ENCODE measurements around the gene CFAP77. TPM values are rescaled to one million over a fixed set of nuclear protein-coding genes. Genes with fewer than 3 reads are reported as not detected.

CFAP77 gene
- total RNA-seq, 1 experiment from 2014 or later = 0.11 TPM

GRCh38 chr9:132591751-132592314 is 181.8 kb downstream of the CFAP77 start:
- H3K9me3 ChIP-seq (ENCODE audit: low read length) = no peaks in the 10 kb centered on the region
- no peak for ATAC-seq
- no TSS peak for BruUV-seq (replicated peaks)
- no peak overlapping the region for H3K9ac ChIP-seq (ENCODE audit: low read length)
- H4K20me1 ChIP-seq (ENCODE audit: low read length) = no peaks in the 10 kb centered on the region
- POLR2A ChIA-PET (ENCODE audit: unreplicated experiment) = no interaction called here
- no peaks in the 10 kb centered on the region for H3K9me2 ChIP-seq (replicated peaks; ENCODE audit: low read length)
- no peak for DNase-seq
- intact Hi-C loops (cut with micrococcal nuclease) = no loop called here
- H3K4me1 ChIP-seq (ENCODE audit: insufficient read depth, low read length) = no peaks in the 10 kb centered on the region
- H2AFZ ChIP-seq (ENCODE audit: low read length) = no peak overlapping the region
- H3K4me3 ChIP-seq (ENCODE audit: low read length) = no peak overlapping the region
- H3K36me3 ChIP-seq (ENCODE audit: low read depth, low read length) = peaks cover 4% of the 10 kb centered on the region; the same call in 1 of the 2 replicates
- TF ChIP-seq, protein P1, sequence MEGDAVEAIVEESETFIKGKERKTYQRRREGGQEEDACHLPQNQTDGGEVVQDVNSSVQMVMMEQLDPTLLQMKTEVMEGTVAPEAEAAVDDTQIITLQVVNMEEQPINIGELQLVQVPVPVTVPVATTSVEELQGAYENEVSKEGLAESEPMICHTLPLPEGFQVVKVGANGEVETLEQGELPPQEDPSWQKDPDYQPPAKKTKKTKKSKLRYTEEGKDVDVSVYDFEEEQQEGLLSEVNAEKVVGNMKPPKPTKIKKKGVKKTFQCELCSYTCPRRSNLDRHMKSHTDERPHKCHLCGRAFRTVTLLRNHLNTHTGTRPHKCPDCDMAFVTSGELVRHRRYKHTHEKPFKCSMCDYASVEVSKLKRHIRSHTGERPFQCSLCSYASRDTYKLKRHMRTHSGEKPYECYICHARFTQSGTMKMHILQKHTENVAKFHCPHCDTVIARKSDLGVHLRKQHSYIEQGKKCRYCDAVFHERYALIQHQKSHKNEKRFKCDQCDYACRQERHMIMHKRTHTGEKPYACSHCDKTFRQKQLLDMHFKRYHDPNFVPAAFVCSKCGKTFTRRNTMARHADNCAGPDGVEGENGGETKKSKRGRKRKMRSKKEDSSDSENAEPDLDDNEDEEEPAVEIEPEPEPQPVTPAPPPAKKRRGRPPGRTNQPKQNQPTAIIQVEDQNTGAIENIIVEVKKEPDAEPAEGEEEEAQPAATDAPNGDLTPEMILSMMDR (conservative IDR thresholded peaks at IDR 0.05; ENCODE audit: low read depth, low read length) = no peak
- no peak for TF ChIP-seq EZH2phosphoT487 (IDR thresholded peaks at IDR 0.05; ENCODE audit: borderline replicate concordance, low read length)
- H3K27me3 ChIP-seq (ENCODE audit: low read length) = no peaks in the 10 kb centered on the region
- H3K27ac ChIP-seq (ENCODE audit: low read length) = no peak overlapping the region
- CTCF ChIA-PET = no interaction called here
- H3K4me2 ChIP-seq (ENCODE audit: low read length) = no peak overlapping the region
- H3K79me2 ChIP-seq (ENCODE audit: low read length) = no peaks in the 10 kb centered on the region
- H3F3A ChIP-seq (ENCODE audit: low read length, unreplicated experiment) = no peaks in the 10 kb centered on the region

DNA sequence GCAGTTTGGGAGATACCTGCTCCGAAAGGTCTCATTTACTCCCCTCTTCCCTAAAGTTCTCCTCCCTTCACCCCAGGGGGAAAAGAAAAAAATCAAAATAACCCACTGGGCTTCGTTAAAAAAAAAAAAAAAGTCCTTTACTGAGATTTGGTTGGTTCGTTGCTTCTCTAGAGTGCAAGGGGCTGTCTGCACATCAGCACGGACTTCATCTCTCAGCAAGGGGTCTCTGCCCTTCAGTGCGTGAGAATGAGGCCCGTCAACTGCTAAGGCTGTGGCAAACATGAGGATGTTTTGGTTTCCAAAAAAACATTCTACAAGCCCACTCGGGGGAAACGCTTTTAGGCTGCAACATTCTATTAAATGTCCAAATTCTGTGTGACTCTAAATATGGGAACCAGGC is 182.4 kb downstream of the CFAP77 start:
- no peaks in the 10 kb centered on the region for H3K27me3 ChIP-seq (ENCODE audit: low read length)
- H3K79me2 ChIP-seq (ENCODE audit: low read length) = no peaks in the 10 kb centered on the region
- DNase-seq = no peak
- H3K9ac ChIP-seq (ENCODE audit: low read length) = no peak overlapping the region
- no peaks in the 10 kb centered on the region for H4K20me1 ChIP-seq (ENCODE audit: low read length)
- no peak for ATAC-seq
- POLR2A ChIA-PET (ENCODE audit: unreplicated experiment) = no interaction called here
- H3K4me2 ChIP-seq (ENCODE audit: low read length) = no peak overlapping the region
- no peaks in the 10 kb centered on the region for H3K9me2 ChIP-seq (replicated peaks; ENCODE audit: low read length)
- H3K27ac ChIP-seq (ENCODE audit: low read length) = no peak overlapping the region
- intact Hi-C loops (cut with micrococcal nuclease) = no loop called here
- peaks cover 4% of the 10 kb centered on the region; the same call in 1 of the 2 replicates for H3K36me3 ChIP-seq (ENCODE audit: low read depth, low read length)
- CTCF ChIA-PET = no interaction called here
- no peak overlapping the region for H3K4me3 ChIP-seq (ENCODE audit: low read length)
- no TSS peak for BruUV-seq (replicated peaks)
- TF ChIP-seq EZH2phosphoT487 (IDR thresholded peaks at IDR 0.05; ENCODE audit: borderline replicate concordance, low read length) = no peak
- TF ChIP-seq, protein P1 (conservative IDR thresholded peaks at IDR 0.05; ENCODE audit: low read depth, low read length) = no peak
- no peak for TF ChIP-seq EZH2 (IDR thresholded peaks at IDR 0.05; ENCODE audit: low read length, unreplicated experiment)
- no peaks in the 10 kb centered on the region for H3K9me3 ChIP-seq (ENCODE audit: low read length)
- H2AFZ ChIP-seq (ENCODE audit: low read length) = no peak overlapping the region
- no peaks in the 10 kb centered on the region for H3F3A ChIP-seq (ENCODE audit: low read length, unreplicated experiment)
- H3K4me1 ChIP-seq (ENCODE audit: insufficient read depth, low read length) = no peaks in the 10 kb centered on the region

DNA sequence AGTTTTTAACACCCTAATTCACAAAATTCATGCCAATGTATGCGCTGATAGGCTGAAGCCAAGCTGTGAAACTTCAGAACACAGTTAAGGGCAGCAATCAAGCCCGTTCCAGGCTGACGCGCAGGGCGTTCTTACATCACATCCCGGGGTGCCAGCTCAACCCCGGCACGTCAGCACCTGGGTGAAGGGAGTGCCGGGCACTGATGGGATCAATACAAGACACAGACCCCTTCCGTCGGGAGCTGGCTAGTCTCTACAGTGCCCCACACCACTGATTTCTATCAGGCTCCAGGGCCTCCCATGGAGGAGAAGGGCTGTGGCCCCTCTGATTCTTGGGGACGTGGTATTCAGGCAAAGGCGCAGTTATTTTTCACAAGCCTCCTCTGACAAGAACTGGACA is 184.4 kb downstream of the CFAP77 start:
- Histone ChIP-seq H3K9ac (ENCODE audit: low read length) (no peak overlapping the region), H3K27me3 (ENCODE audit: low read length) (no peaks in the 10 kb centered on the region), H3K4me3 (ENCODE audit: low read length) (no peak overlapping the region), H3K27ac (ENCODE audit: low read length) (no peak overlapping the region), H2AFZ (ENCODE audit: low read length) (no peak overlapping the region), H3K36me3 (ENCODE audit: low read depth, low read length) (peaks cover 4% of the 10 kb centered on the region; the same call in 1 of the 2 replicates), H3K4me1 (ENCODE audit: insufficient read depth, low read length) (no peaks in the 10 kb centered on the region), H4K20me1 (ENCODE audit: low read length) (no peaks in the 10 kb centered on the region), H3K4me2 (ENCODE audit: low read length) (no peak overlapping the region), H3K79me2 (ENCODE audit: low read length) (no peaks in the 10 kb centered on the region), H3K9me3 (ENCODE audit: low read length) (no peaks in the 10 kb centered on the region), H3F3A (ENCODE audit: low read length, unreplicated experiment) (no peaks in the 10 kb centered on the region), H3K9me2 (replicated peaks; ENCODE audit: low read length) (no peaks in the 10 kb centered on the region)
- DNase-seq (no peak), ATAC-seq (no peak)
- ChIA-PET POLR2A (ENCODE audit: unreplicated experiment) (no interaction called here), CTCF (no interaction called here)
- intact Hi-C loops (cut with micrococcal nuclease) = no loop called here
- TF ChIP-seq EZH2 (IDR thresholded peaks at IDR 0.05; ENCODE audit: low read length, unreplicated experiment) = no peak
- TF ChIP-seq, protein P1 (conservative IDR thresholded peaks at IDR 0.05; ENCODE audit: low read depth, low read length) = no peak
- no peak for TF ChIP-seq EZH2phosphoT487 (IDR thresholded peaks at IDR 0.05; ENCODE audit: borderline replicate concordance, low read length)
- BruUV-seq (replicated peaks) = no TSS peak

All from PC-3 (cell line).